GM18519 (cell line): ENCODE results near the gene TMBIM1.
A peak's percentile ranks its signal among the peaks of the same experiment; 100 is the strongest.
"Not testable (repeated sequence)": the region's sequence is repeated elsewhere in the genome, so short reads cannot be mapped to it uniquely, and the experiment has no call there.

Experiments used
- ATAC-seq: cut with Tn5 transposase; IDR thresholded peaks from one replicate; pipeline ENCODE4 v1.9.1; 2021; ENCODE audit warnings: mild to moderate bottlenecking, moderate library complexity; ENCODE audit not compliant: unreplicated experiment, low FRiP score

Gene TMBIM1

GRCh38 chr2:218274586-218274985 lies 17.7 kb downstream of the TMBIM1 start:
- ATAC-seq, result no peak

GRCh38 chr2:218273908-218274249 lies 18.4 kb downstream of the TMBIM1 start:
- ATAC-seq, result no peak

- ATAC-seq, result not testable (repeated sequence)
Observed at GRCh38 chr2:218273214-218273907, 18.9 kb downstream of the TMBIM1 start.

DNA sequence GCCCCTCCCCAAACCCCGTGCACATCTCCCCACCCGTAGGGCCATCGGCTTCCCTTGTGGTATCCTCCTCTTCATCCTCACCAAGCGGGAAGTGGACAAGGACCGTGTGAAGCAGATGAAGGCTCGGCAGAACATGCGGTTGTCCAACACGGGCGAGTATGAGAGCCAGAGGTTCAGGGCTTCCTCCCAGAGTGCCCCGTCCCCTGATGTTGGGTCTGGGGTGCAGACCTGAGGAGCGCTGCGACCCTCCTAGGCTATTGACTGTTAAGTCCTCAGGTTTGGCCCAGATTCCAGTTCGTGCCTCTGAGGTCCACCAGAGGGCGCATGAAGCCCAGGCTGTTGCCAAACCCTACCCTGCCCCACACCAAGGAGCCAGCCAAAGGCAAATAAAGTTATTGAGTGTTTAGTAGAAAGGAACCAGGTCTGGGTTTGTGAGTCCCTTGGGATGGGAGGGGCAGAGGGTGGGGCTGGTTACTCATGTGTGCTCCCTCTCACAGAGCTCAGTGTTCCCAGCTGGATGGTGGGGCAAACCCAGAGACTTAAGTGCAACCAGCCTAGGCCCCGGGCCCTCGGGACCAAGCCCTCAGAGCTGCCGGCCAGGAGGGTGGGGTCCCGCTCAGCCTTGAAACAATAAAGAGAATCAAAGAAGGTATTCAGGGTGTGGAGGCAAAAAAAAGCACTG lies 19.6 kb downstream of the TMBIM1 start:
- ATAC-seq, result no peak

GRCh38 chr2:218271865-218272530 lies 20.3 kb downstream of the TMBIM1 start:
- ATAC-seq, result no peak

DNA sequence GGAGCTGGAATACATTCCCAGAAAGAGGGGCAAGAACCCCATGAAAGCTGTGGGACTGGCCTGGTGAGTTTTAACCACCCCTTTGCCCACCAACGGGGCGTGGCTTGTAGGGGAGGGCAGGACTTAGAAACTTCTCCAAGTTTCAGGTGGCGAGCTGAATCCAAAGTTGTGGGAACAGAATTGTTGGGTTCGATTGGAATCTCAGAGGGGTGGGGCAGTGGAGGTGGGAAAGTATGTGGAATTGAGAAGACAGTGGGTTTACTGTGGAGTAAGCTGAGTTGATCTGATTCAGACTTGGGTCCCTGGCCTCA lies 20.9 kb downstream of the TMBIM1 start:
- ATAC-seq, result no peak

GRCh38 chr2:218270721-218271486 lies 21.4 kb downstream of the TMBIM1 start:
- no peak for ATAC-seq

GRCh38 chr2:218269900-218270720 lies 22.2 kb downstream of the TMBIM1 start, which contains the start of the genes AAMP and PNKD:
TSS of gene AAMP (minus strand) at chr2:218270137. CDS start at chr2:218270086, 51 bp downstream.
TSS of gene PNKD (plus strand) at chr2:218270519. CDS start at chr2:218270536, 17 bp downstream.
- ATAC-seq, result peak; percentile 83

GRCh38 chr2:218267259-218267658 lies 25.0 kb downstream of the TMBIM1 start:
- no peak for ATAC-seq

DNA sequence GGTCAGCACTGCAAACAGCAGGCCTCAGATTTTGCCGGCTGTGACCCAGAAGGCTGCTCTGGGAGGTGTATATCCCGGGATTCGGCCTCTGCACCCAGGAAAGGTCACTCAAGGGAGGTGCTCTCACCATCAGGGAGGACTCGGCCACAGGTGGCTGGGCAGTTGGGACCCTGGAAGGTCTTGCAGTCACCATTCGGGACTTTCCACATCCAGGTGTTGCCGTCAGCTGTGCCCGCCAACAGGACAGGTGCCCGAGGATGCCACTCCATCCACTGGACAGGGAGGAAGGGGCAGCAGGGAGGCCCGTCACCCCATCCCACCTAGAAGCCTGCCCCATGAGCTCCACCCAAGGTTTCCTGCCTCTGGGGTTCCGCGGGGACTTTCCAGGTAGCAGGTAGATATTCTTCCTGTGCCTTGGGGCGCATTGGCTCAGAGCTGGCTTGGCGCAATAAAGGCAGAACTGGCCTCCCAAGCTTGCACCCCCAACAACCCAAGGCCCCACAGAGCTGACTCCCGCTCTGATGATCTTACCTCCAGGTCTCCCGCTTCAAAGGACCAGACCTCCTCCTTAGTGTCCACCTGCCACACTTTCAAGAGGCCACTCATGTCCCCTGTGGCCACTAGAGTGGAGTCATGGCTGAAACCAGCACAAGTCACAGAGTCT lies 25.9 kb downstream of the TMBIM1 start:
- no peak for ATAC-seq

GRCh38 chr2:218265626-218266025 lies 26.7 kb downstream of the TMBIM1 start:
- no peak for ATAC-seq

- ATAC-seq, result no peak
Observed at GRCh38 chr2:218264773-218265561, 27.3 kb downstream of the TMBIM1 start.

DNA sequence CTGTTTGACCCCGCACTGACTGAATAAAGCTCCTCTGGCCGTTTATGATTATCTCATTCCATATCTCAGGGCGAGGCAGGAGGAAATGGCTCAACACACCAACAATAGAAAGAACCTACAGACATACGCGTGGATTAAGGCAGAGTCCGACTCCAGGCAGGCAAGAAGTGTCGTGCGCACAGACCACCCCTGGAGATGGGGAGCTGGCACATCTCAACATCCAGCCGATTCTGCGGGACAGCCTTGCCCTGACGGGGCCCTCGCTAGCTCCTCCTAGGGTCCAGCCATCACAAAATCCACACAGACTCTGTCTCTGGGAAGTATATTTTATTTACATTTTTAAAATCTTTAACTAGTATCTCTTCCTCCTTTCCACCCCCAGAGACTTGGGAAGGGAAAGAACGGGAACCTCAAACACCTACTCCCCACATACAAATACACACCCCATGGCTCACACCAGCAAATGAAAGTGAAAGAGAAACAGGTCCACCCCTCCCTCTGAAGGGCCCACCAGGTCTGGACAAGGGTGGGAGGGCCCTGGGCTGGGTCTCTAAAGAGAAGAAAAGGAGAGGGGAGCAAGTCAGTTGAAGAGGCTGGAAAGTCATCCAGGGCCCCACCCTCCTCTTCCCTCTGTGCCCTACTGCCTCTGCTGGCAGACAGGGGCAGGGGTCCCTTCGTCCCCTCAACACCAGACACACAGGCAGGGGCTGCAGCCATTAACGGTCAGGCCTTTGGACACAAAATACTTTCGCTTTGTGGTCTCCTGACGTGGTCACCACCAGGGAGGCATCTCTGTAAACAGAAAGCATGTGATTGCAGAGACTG lies 28.3 kb downstream of the TMBIM1 start:
- no peak for ATAC-seq

- ATAC-seq, result no peak
Observed at GRCh38 chr2:218262631-218263586, 29.4 kb downstream of the TMBIM1 start.

- ATAC-seq, result no peak
Observed at GRCh38 chr2:218262237-218262600, 30.1 kb downstream of the TMBIM1 start.

GRCh38 chr2:218261423-218262236 lies 30.7 kb downstream of the TMBIM1 start:
- no peak for ATAC-seq
